SH-SY5Y (cell line): Measurements from ENCODE around the gene HEMK1.

Experiments
- GATA2 ChIP-seq: IDR thresholded peaks from 2 replicates; pipeline ENCODE4 v1.6.1; 2011; ENCODE audit warnings: mild to moderate bottlenecking, low read depth, low read length
- GATA3 ChIP-seq: IDR thresholded peaks from 2 replicates; pipeline ENCODE4 v1.6.1; 2011; ENCODE audit warnings: low read depth, mild to moderate bottlenecking, low read length, moderate library complexity

HEMK1 gene, protein sequence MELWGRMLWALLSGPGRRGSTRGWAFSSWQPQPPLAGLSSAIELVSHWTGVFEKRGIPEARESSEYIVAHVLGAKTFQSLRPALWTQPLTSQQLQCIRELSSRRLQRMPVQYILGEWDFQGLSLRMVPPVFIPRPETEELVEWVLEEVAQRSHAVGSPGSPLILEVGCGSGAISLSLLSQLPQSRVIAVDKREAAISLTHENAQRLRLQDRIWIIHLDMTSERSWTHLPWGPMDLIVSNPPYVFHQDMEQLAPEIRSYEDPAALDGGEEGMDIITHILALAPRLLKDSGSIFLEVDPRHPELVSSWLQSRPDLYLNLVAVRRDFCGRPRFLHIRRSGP

DNA sequence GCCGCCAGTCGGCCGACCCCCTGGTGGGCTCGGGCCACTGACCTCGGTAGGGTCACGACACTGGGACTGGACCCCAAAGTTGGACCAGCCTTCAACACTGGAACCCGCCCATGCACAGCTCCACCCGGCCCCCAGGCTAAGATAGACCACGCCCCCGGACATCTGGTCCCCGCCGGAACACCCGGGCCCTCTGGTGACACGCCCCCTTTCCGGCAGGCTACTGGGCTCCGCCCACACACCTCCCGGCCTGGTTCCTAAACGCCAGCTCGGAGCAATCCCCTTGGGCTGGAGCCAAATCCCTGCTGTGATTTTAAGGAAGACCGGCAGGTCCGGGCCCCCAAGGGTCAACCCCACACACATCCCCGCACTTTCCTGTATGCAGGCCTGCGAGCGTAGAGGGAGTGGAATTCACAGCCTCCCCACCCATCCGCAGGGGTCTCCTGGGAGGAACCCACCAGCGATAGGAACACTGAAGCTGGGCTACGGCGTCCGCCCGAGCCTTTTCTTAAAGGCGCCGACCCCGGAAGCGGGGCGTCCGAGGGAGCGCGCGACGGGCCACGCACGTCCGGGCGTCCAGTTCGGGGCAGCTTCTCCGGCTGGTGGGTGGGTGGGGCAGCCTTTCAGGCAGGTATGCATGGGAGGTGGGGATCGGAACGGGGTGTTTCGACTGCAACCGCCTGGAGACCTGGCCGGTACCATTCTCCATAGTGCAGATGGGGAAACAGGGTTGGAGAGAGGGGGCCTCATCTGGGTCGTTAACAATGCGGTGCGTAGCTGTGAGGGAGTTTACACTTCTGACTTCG is at the start of gene HEMK1:
Gene HEMK1, plus strand, starts transcription at position 576 of the 803 bp plus-strand sequence. CDS start 1,583 bp downstream, outside the sequence.
- no peak for TF ChIP-seq GATA2
- no peak for TF ChIP-seq GATA3

DNA sequence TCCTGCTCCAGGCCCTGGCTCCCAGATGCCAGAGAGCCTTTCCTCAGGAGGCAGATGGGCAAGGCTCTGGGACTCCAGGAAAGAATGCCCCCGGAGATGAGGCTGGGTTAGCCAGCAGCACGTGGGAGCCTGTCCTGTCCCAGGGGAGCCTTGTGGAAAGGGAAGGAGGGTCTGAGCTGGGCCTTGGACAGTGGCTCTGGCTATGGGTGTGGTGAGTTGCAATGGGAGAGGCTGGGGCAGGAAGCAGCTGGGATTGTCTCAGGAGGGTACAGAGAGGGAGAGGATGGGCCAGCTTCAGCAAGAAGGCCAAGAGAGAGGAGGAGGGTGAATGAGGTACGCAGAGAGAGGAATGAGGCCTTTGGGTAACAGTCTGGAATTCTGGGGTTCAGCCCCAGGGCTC is 48.5 kb upstream of the HEMK1 start:
- TF ChIP-seq GATA3, result no peak
- no peak for TF ChIP-seq GATA2

DNA sequence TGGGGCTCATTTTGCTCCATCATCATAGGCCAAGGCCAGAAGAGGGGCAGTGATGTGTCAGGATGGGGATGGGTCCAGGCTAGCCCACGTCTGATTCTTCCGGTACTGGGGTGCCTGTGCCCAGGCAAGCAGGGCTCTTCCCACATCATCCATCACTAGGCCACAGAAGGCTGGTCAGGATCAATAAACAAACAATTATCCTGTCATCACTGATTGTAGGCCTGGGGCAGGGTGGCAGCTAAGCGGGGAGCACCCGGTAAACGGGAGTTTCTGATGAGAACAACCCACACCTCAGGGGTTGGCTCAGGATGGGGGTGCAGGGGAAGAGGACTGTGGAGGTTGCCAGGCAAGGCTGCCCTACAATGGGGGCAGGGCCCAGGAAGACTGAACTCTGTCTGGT is 47.8 kb upstream of the HEMK1 start:
- TF ChIP-seq GATA2, result no peak
- no peak for TF ChIP-seq GATA3

DNA sequence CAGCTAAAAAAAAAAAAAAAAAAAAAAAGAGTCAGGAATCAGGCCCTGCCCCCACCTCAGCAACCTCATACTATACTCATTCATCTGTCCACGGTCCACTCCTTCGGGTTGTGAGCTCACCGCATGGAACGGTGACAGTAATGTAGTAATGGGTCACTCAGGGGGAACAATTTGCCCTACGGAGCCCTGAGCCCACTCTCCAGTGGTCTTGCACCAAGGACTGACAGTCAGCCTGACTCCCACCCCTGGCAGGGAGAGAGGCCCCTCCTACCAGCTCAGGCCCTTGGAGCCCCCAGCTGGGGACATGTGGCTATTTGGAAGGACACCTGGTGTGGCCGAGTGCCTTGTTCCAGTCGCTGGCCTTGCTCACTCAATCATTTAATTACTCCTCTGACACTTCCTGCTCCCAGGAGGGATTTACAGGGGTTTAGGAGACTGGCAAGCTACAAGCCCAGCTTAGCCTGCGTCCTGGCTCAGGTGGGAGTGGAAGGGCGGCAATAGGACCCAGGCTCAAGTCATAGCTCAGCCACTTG is 46.0 kb upstream of the HEMK1 start:
- TF ChIP-seq GATA3, result no peak
- TF ChIP-seq GATA2, result no peak

DNA sequence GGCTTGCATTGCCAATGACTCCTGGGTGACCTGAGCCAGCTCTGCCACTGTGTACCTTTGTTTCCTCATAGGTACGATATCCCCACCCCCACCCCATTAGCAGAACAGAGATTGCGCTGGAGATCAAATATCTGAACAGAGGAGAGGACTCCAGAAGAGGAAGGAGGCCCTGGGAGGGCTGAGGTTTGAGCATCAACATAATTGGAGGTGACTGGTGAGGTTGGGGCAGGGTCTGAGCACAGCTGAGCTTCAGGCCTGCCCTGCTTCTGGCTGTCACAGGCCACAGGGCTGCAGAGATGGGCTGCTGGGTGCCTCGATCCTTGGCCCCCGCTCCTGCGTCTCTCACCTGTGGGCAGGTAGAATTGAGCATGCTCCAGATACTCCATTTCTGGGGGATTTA is 44.6 kb upstream of the HEMK1 start:
- TF ChIP-seq GATA2 (no peak), GATA3 (no peak)

DNA sequence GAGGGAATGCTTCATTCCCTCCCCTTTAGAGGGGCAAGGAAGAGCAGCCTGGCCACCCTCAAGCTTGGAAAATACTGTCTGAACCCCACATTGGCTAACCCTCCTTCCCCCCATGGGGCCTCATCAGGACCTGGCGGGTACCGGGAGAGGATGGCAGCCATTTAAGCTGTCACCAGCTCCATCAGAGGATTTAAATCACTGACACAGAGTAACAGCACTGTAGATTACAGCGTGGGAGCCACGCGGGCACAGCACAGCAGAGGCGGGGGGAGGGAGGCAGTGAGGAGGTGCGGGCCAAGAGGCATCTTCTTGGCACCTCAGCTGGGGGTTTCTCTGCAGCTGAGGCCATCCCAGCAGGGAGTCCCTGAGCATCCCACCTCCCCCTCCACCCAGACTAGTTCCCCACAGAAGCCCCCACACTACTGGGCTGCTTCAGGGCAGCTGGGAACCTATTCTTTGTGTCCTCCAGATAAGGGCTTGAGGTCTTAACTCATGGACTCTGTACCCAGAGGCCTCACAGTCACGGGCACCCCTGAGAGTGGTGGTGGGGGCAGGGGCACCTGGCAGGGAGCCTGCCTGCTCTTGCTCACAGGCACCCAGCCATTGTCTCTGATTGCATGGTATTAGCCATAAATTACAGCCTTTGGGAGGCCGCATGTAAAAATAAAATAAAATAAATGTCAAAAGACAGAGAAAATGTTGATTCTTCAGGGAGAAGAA is 44.0 kb upstream of the HEMK1 start:
- no peak for TF ChIP-seq GATA2
- TF ChIP-seq GATA3, result no peak

DNA sequence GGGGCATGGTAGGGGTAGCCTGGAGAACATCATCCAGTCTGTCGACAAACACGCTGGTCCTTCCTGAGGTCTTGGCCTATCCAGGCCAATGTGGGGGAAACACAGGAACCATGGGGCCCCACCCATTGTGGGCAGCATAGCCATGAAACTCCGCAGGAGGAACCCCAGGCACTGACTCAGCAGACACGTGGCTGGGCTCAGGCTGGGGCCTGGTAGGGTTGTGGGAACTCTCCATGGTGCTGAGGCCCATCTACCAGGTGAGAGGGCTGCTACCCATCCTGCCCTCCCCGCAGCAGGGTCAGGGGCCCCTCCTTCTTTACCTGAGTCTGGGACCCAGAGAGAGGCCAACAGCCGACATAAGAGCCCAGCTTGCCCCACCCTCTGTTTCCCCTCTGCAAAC is 43.3 kb upstream of the HEMK1 start:
- TF ChIP-seq GATA2 (no peak), GATA3 (no peak)

DNA sequence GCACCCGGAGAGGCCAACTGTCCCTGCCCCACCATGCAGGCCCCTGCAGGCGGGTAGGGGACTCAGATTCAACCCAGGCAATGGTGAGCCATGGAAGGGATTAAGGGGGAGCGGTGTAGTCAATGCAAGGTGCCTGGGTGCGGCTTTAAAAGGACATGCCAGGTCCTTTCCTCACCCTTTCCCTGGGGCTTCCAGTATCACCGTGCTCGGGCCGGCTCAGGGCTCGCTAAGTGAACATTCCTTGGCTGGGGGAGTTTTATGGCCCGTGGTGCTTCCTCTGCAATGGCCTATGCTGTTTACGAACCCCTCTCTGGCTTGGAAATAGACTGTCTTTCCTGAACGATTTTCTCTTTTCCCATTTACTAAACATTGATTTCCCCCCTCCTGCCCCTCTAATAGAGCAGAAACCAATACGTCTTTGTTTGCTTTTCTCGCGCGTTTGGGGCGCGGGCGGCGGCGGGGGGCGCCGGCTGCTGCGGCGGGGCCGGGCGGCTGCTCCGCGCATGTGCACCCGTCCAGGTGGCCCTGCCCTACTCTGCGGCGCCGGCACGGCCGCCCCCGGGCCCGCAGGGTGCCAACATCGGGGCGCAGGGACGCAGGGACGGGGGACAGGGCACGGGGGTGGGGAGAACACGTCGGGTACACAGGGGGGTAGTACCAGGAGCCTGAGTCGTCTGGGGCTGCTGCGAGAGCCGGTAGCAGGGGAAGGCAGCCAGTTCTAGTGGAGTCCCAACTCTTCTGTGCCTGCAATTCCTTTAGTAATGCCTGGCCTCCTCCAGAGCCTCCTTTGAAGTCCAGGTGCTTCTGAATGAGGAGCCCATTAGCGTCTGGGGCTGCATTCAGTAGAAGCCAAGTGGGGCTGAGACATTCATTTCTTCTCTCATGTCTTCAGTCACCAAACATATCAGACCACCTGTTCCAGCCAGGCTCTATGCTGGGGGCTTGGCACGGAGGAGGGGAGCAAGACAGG is 39.0 kb upstream of the HEMK1 start:
- no peak for TF ChIP-seq GATA2
- TF ChIP-seq GATA3, result no peak

DNA sequence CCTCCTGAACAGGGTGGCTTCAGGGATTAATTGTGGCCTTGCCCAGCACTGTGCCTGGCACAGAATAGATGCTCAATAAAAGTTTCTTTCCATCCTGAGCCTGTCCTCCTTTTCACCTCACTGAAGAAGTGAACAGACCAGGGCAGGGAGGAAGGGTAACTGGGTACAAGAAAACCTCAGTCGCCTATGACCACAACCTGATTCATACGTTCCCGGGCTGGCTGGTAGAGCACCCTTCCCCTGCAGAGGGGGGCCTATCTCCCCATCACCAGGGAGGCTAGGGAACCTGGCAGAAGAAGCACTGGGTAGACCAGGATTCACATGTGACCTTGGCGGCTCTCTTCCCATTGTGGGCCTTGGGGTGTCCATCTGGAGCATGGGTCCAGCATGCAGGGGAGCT is 38.1 kb upstream of the HEMK1 start:
- TF ChIP-seq GATA2 (no peak), GATA3 (no peak)

DNA sequence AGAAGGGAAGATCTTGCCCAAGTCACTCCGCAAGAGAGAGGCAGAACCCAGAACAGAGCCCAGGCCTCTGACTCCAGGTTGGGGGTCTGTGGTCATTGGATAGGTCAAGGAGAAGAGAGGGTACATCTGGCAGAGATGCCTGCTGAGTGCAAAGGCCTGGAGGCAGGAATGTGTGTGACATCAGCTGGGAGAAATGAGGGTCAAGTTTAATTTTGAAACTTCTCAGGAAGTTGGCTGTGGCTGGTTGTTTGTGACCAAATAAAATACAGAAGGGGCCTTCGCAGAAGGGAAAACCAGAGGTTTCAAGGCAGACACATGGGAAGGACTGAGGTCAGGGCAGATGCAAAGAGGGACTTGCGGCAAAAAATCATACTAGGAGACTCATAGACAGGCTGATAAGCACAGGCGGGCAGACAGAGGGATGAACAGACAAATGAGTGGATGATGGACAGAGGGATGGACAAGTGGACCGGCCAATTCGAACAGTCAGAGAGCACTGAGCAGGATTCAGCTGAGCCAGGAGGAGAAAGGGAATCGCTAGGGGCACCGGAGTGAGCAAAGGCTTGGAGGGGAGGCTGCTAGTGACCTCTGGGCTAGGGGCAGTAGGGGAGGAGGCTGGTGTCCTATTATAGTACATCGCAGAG is 37.1 kb upstream of the HEMK1 start:
- TF ChIP-seq GATA3 (no peak), GATA2 (no peak)

DNA sequence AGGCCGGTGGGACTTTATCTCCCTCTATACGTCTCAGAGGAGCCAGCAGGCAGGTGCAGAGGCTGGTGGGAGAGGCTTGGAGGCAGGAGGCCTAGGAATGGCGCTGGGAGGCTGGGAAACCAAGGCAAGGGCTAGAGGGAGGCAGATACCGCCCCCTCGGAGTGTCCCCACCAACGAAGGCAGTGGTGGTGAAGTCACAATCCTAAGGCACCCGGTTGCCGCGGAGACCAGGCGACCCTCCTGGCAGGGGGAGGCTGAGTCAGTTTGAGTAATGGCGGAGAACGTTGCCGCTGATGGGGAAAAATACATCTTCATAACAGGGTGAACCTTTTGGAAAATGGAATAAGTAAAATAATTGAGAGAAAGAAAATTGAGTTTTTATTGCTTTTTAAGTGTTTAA is 36.0 kb upstream of the HEMK1 start:
- TF ChIP-seq GATA3 (no peak), GATA2 (no peak)

DNA sequence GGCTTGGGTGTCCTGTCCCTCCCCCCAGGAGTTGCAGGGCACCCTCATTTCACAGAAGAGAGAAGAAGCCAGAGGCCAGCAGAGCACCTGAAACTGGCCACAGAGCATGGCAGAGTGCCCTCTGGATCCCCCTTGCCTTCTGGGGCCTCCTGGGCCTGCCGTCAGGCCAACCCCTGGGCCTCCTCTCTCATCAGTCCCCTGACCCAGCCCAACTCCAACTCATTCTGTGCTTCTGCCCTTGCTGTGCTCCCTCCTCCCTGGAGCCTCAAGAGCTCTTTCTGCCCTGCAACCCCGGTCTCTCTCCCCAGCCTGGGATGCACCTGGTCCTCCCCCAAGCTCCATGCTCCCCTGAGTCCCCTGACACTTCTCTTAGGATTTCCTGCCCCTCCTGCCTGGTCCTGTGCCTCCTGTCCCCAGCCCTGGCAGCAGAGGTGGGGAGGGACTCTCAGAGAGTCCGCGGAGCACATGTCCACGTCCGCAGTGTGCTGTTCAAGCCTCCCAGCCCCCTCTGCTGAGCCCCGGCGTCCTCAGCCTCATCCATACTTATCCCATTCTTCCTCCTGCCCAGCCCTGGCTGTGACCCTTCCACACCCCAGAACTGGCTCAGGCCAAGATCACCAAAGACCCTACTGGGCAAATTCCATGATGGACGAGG is 35.4 kb upstream of the HEMK1 start:
- TF ChIP-seq GATA2, result no peak
- no peak for TF ChIP-seq GATA3
